ENCODE measurements around the gene MRPL55.
A peak's percentile ranks its signal among the peaks of the same experiment; 100 is the strongest.

The MRPL55 gene

GRCh38 chr1:228109073-228109961, at the start of gene MRPL55:
Gene MRPL55 (minus strand): TSS chr1:228109299. CDS start chr1:228108260, 1,039 bp downstream.
- peak; percentile 96 for DNase-seq

- peak; percentile 67 for DNase-seq
Observed at GRCh38 chr1:228158151-228159007, 49.3 kb upstream of the MRPL55 start.

GRCh38 chr1:228157729-228158126, 48.6 kb upstream of the MRPL55 start:
- DNase-seq, result no peak

GRCh38 chr1:228156941-228157728, 48.0 kb upstream of the MRPL55 start:
- no peak for DNase-seq

- DNase-seq, result no peak
Observed at GRCh38 chr1:228156515-228156881, 47.4 kb upstream of the MRPL55 start.

GRCh38 chr1:228155596-228156514, 46.8 kb upstream of the MRPL55 start:
- DNase-seq, result no peak

- DNase-seq, result no peak
Observed at GRCh38 chr1:228154670-228155571, 45.8 kb upstream of the MRPL55 start.

GRCh38 chr1:228154021-228154669, 45.0 kb upstream of the MRPL55 start:
- no peak for DNase-seq

- no peak for DNase-seq
Observed at GRCh38 chr1:228152918-228153258, 43.8 kb upstream of the MRPL55 start.

GRCh38 chr1:228152097-228152917, 43.2 kb upstream of the MRPL55 start:
- DNase-seq, result no peak

- DNase-seq, result no peak
Observed at GRCh38 chr1:228151180-228151925, 42.3 kb upstream of the MRPL55 start.

GRCh38 chr1:228150461-228151179, 41.5 kb upstream of the MRPL55 start:
- DNase-seq, result no peak

GRCh38 chr1:228150120-228150460, 41.0 kb upstream of the MRPL55 start:
- DNase-seq, result no peak

GRCh38 chr1:228149406-228150119, 40.5 kb upstream of the MRPL55 start, which contains the start of gene GJC2:
Gene GJC2 (plus strand): TSS chr1:228149930. CDS start chr1:228157759, 7,829 bp downstream.
- no peak for DNase-seq

GRCh38 chr1:228148935-228149405, 39.9 kb upstream of the MRPL55 start:
- no peak for DNase-seq

- DNase-seq, result no peak
Observed at GRCh38 chr1:228148196-228148861, 39.2 kb upstream of the MRPL55 start.

Data from retina (tissue), 1 donor.